Measurements from ENCODE around the gene PLB1.

- TF ChIP-seq, protein P1, sequence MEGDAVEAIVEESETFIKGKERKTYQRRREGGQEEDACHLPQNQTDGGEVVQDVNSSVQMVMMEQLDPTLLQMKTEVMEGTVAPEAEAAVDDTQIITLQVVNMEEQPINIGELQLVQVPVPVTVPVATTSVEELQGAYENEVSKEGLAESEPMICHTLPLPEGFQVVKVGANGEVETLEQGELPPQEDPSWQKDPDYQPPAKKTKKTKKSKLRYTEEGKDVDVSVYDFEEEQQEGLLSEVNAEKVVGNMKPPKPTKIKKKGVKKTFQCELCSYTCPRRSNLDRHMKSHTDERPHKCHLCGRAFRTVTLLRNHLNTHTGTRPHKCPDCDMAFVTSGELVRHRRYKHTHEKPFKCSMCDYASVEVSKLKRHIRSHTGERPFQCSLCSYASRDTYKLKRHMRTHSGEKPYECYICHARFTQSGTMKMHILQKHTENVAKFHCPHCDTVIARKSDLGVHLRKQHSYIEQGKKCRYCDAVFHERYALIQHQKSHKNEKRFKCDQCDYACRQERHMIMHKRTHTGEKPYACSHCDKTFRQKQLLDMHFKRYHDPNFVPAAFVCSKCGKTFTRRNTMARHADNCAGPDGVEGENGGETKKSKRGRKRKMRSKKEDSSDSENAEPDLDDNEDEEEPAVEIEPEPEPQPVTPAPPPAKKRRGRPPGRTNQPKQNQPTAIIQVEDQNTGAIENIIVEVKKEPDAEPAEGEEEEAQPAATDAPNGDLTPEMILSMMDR (IDR thresholded peaks at IDR 0.05): no peak
- no peak for TF ChIP-seq POLR2A (IDR thresholded peaks at IDR 0.05)
Observed at GRCh38 chr2:28538134-28538533, 42.3 kb downstream of the PLB1 start.

Measured in right lobe of liver (tissue), 4 donors.